ENCODE results near the gene WBP1.

- TF ChIP-seq CTCF (conservative IDR thresholded peaks at IDR 0.05 in 1 of 2, IDR thresholded peaks at IDR 0.05 in 1 of 2; ENCODE audit: extremely low read depth in 1 of 2, insufficient read depth in 1 of 2, low read depth in 1 of 2, low read length in 2 of 2) (no peak), EZH2 (IDR thresholded peaks at IDR 0.05; ENCODE audit: borderline replicate concordance, low read length) (no peak)
These were observed 23.2 kb downstream of the WBP1 start for GRCh38 chr2:74481431-74481830.
